ENCODE measurements around the gene S100A5. TPM values are rescaled to one million over a fixed set of nuclear protein-coding genes. Genes with fewer than 3 reads are reported as not detected.
"Not testable (repeated sequence)": the region's sequence is repeated elsewhere in the genome, so short reads cannot be mapped to it uniquely, and the experiment has no call there.

S100A5 gene
- total RNA-seq (2014; rRNA removed; shearing (Covaris generic)) = not detected in 2 replicates

GRCh38 chr1:153540394-153541361 is at the start of gene S100A5:
Gene S100A5, minus strand, starts transcription at chr1:153540934. Its CDS starts 743 bp downstream, at chr1:153540191.
- Histone ChIP-seq H3K4me1 (replicated peaks) (peaks cover 36% of the 10 kb centered on the region), H3K27me3 (replicated peaks) (no peaks in the 10 kb centered on the region), H3K9me3 (replicated peaks) (no peaks in the 10 kb centered on the region), H3K27ac (no peak within 1 kb of the TSS), H3K4me3 (no peak within 1 kb of the TSS), H3K36me3 (peaks cover under 1% of the 10 kb centered on the region)
- DNase-seq (ENCODE audit: low read depth in 1 of 2, low spot score in 2 of 2) = no peak

- no peak overlapping the region for H3K4me3 ChIP-seq
- H3K36me3 ChIP-seq = no peaks in the 10 kb centered on the region
- H3K9me3 ChIP-seq (replicated peaks) = no peaks in the 10 kb centered on the region
- no peaks in the 10 kb centered on the region for H3K27me3 ChIP-seq (replicated peaks)
- DNase-seq (ENCODE audit: low read depth in 1 of 2, low spot score in 2 of 2) = no peak
- H3K4me1 ChIP-seq (replicated peaks) = no peaks in the 10 kb centered on the region
- no peak overlapping the region for H3K27ac ChIP-seq
These were observed 47.7 kb upstream of the S100A5 start for GRCh38 chr1:153588482-153588881.

GRCh38 chr1:153588033-153588432 is 47.3 kb upstream of the S100A5 start:
- not testable (repeated sequence) for H3K4me1 ChIP-seq (replicated peaks); DNase-seq (ENCODE audit: low read depth in 1 of 2, low spot score in 2 of 2); H3K9me3 ChIP-seq (replicated peaks); H3K4me3 ChIP-seq; H3K36me3 ChIP-seq; H3K27ac ChIP-seq; H3K27me3 ChIP-seq (replicated peaks)

- Histone ChIP-seq H3K36me3 (no peaks in the 10 kb centered on the region), H3K4me3 (no peak overlapping the region), H3K27ac (no peak overlapping the region), H3K4me1 (replicated peaks) (no peaks in the 10 kb centered on the region), H3K9me3 (replicated peaks) (no peaks in the 10 kb centered on the region), H3K27me3 (replicated peaks) (no peaks in the 10 kb centered on the region)
- DNase-seq (ENCODE audit: low read depth in 1 of 2, low spot score in 2 of 2) = no peak
These were observed 46.6 kb upstream of the S100A5 start for GRCh38 chr1:153587314-153587713.

GRCh38 chr1:153586347-153586746 is 45.6 kb upstream of the S100A5 start:
- no peak overlapping the region for H3K27ac ChIP-seq
- H3K9me3 ChIP-seq (replicated peaks) = no peaks in the 10 kb centered on the region
- no peaks in the 10 kb centered on the region for H3K4me1 ChIP-seq (replicated peaks)
- H3K27me3 ChIP-seq (replicated peaks) = no peaks in the 10 kb centered on the region
- DNase-seq (ENCODE audit: low read depth in 1 of 2, low spot score in 2 of 2) = no peak
- no peaks in the 10 kb centered on the region for H3K36me3 ChIP-seq
- no peak overlapping the region for H3K4me3 ChIP-seq

- no peaks in the 10 kb centered on the region for H3K27me3 ChIP-seq (replicated peaks)
- no peak overlapping the region for H3K4me3 ChIP-seq
- no peaks in the 10 kb centered on the region for H3K36me3 ChIP-seq
- no peak overlapping the region for H3K27ac ChIP-seq
- DNase-seq (ENCODE audit: low read depth in 1 of 2, low spot score in 2 of 2) = no peak
- no peaks in the 10 kb centered on the region for H3K9me3 ChIP-seq (replicated peaks)
- no peaks in the 10 kb centered on the region for H3K4me1 ChIP-seq (replicated peaks)
These were observed 44.3 kb upstream of the S100A5 start for GRCh38 chr1:153585006-153585405.

- H3K9me3 ChIP-seq (replicated peaks) = no peaks in the 10 kb centered on the region
- H3K27ac ChIP-seq = no peak overlapping the region
- DNase-seq (ENCODE audit: low read depth in 1 of 2, low spot score in 2 of 2) = no peak
- H3K4me1 ChIP-seq (replicated peaks) = peaks cover 3% of the 10 kb centered on the region
- no peaks in the 10 kb centered on the region for H3K36me3 ChIP-seq
- H3K27me3 ChIP-seq (replicated peaks) = no peaks in the 10 kb centered on the region
- H3K4me3 ChIP-seq = no peak overlapping the region
These were observed 43.2 kb upstream of the S100A5 start for GRCh38 chr1:153583976-153584375.

- not testable (repeated sequence) for H3K4me3 ChIP-seq; DNase-seq (ENCODE audit: low read depth in 1 of 2, low spot score in 2 of 2); H3K36me3 ChIP-seq; H3K4me1 ChIP-seq (replicated peaks); H3K27ac ChIP-seq; H3K9me3 ChIP-seq (replicated peaks); H3K27me3 ChIP-seq (replicated peaks)
These were observed 42.8 kb upstream of the S100A5 start for GRCh38 chr1:153583514-153583913.

- DNase-seq (ENCODE audit: low read depth in 1 of 2, low spot score in 2 of 2); H3K9me3 ChIP-seq (replicated peaks); H3K4me3 ChIP-seq; H3K27me3 ChIP-seq (replicated peaks); H3K36me3 ChIP-seq; H3K27ac ChIP-seq: not testable (repeated sequence)
- peaks cover 14% of the 10 kb centered on the region for H3K4me1 ChIP-seq (replicated peaks)
These were observed 42.1 kb upstream of the S100A5 start for GRCh38 chr1:153582836-153583235.

- DNase-seq (ENCODE audit: low read depth in 1 of 2, low spot score in 2 of 2) = no peak
- H3K27me3 ChIP-seq (replicated peaks) = no peaks in the 10 kb centered on the region
- no peaks in the 10 kb centered on the region for H3K36me3 ChIP-seq
- H3K27ac ChIP-seq = peak overlapping the region; percentile 2; the same call in 1 of the 2 replicates
- no peak overlapping the region for H3K4me3 ChIP-seq
- no peaks in the 10 kb centered on the region for H3K9me3 ChIP-seq (replicated peaks)
- peaks cover 20% of the 10 kb centered on the region for H3K4me1 ChIP-seq (replicated peaks)
These were observed 38.2 kb upstream of the S100A5 start for GRCh38 chr1:153578936-153579335.

GRCh38 chr1:153578490-153578889 is 37.8 kb upstream of the S100A5 start:
- peaks cover 20% of the 10 kb centered on the region for H3K4me1 ChIP-seq (replicated peaks)
- H3K4me3 ChIP-seq = no peak overlapping the region
- DNase-seq (ENCODE audit: low read depth in 1 of 2, low spot score in 2 of 2) = peak in 1 of 2 experiments; percentile 29
- H3K36me3 ChIP-seq = no peaks in the 10 kb centered on the region
- H3K27me3 ChIP-seq (replicated peaks) = no peaks in the 10 kb centered on the region
- H3K27ac ChIP-seq = peak overlapping the region; percentile 31; the same call in 1 of the 2 replicates
- no peaks in the 10 kb centered on the region for H3K9me3 ChIP-seq (replicated peaks)

GRCh38 chr1:153577624-153578051 is 36.9 kb upstream of the S100A5 start:
- H3K4me1 ChIP-seq (replicated peaks) = peaks cover 22% of the 10 kb centered on the region
- no peak for DNase-seq (ENCODE audit: low read depth in 1 of 2, low spot score in 2 of 2)
- H3K27me3 ChIP-seq (replicated peaks) = no peaks in the 10 kb centered on the region
- no peak overlapping the region for H3K27ac ChIP-seq
- H3K4me3 ChIP-seq = no peak overlapping the region
- H3K36me3 ChIP-seq = no peaks in the 10 kb centered on the region
- H3K9me3 ChIP-seq (replicated peaks) = no peaks in the 10 kb centered on the region

GRCh38 chr1:153577138-153577537 is 36.4 kb upstream of the S100A5 start:
- Histone ChIP-seq H3K4me1 (replicated peaks) (peaks cover 23% of the 10 kb centered on the region), H3K27me3 (replicated peaks) (no peaks in the 10 kb centered on the region), H3K36me3 (no peaks in the 10 kb centered on the region), H3K27ac (no peak overlapping the region), H3K9me3 (replicated peaks) (no peaks in the 10 kb centered on the region), H3K4me3 (no peak overlapping the region)
- no peak for DNase-seq (ENCODE audit: low read depth in 1 of 2, low spot score in 2 of 2)

- H3K27ac ChIP-seq; H3K27me3 ChIP-seq (replicated peaks); H3K36me3 ChIP-seq; DNase-seq (ENCODE audit: low read depth in 1 of 2, low spot score in 2 of 2); H3K4me3 ChIP-seq; H3K9me3 ChIP-seq (replicated peaks): not testable (repeated sequence)
- H3K4me1 ChIP-seq (replicated peaks) = peaks cover 23% of the 10 kb centered on the region
These were observed 34.8 kb upstream of the S100A5 start for GRCh38 chr1:153575497-153575896.

Measured in SJSA1 (cell line).